HL-60 (cell line): ENCODE measurements around the gene KIAA0040.

Experiments used
- DNase-seq, 2 experiments: peaks; one replicate each; pipeline ENCODE4 v3.0.0-alpha.2; 2010 to 2020; ENCODE audit warnings: low read depth in 1 of 2, low spot score in 1 of 2
- H3K27ac ChIP-seq: fragments of 250-450 bp; sonication (Bioruptor Pico); replicated peaks from 2 replicates; pipeline ENCODE4 v1.5.1; 2020; ENCODE audit warnings: mild to moderate bottlenecking, moderate library complexity
- H3K27me3 ChIP-seq: fragments of 250-450 bp; sonication (Bioruptor Pico); 2 replicates; pipeline ENCODE4 v1.5.1; 2021; ENCODE audit warnings: mild to moderate bottlenecking, moderate library complexity; ENCODE audit not compliant: insufficient read depth, poor library complexity, severe bottlenecking
- H3K4me3 ChIP-seq: replicated peaks from 2 replicates; pipeline ENCODE4 v1.5.1; 2011; ENCODE audit warnings: mild to moderate bottlenecking, control low read depth, low read length; ENCODE audit not compliant: insufficient read depth
- CTCF ChIP-seq: IDR thresholded peaks from one replicate; pipeline ENCODE4 v1.5.1; 2011; ENCODE audit warnings: low read length, control low read depth, inconsistent platforms; ENCODE audit not compliant: insufficient read depth
- GABPA ChIP-seq: IDR thresholded peaks from 2 replicates; pipeline ENCODE4 v1.6.1; 2012; ENCODE audit warnings: low read depth
- POLR2AphosphoS5 ChIP-seq: IDR thresholded peaks from 2 replicates; pipeline ENCODE4 v1.6.1; 2012; ENCODE audit warnings: low read depth
- SPI1 ChIP-seq: IDR thresholded peaks from 2 replicates; pipeline ENCODE4 v1.6.1; 2012; ENCODE audit warnings: low read depth, mild to moderate bottlenecking, borderline replicate concordance
- TF ChIP-seq, protein P1 (sequence below): IDR thresholded peaks from 2 replicates; pipeline ENCODE4 v1.6.1; 2012; ENCODE audit warnings: low read depth; ENCODE audit not compliant: insufficient replicate concordance

KIAA0040 gene

GRCh38 chr1:175220853-175221556, 28.4 kb upstream of the KIAA0040 start:
- Histone ChIP-seq H3K27me3 (no peaks in the 10 kb centered on the region), H3K27ac (no peak overlapping the region), H3K4me3 (no peak overlapping the region)
- no peak for TF ChIP-seq SPI1
- TF ChIP-seq GABPA = no peak
- TF ChIP-seq, protein P1, sequence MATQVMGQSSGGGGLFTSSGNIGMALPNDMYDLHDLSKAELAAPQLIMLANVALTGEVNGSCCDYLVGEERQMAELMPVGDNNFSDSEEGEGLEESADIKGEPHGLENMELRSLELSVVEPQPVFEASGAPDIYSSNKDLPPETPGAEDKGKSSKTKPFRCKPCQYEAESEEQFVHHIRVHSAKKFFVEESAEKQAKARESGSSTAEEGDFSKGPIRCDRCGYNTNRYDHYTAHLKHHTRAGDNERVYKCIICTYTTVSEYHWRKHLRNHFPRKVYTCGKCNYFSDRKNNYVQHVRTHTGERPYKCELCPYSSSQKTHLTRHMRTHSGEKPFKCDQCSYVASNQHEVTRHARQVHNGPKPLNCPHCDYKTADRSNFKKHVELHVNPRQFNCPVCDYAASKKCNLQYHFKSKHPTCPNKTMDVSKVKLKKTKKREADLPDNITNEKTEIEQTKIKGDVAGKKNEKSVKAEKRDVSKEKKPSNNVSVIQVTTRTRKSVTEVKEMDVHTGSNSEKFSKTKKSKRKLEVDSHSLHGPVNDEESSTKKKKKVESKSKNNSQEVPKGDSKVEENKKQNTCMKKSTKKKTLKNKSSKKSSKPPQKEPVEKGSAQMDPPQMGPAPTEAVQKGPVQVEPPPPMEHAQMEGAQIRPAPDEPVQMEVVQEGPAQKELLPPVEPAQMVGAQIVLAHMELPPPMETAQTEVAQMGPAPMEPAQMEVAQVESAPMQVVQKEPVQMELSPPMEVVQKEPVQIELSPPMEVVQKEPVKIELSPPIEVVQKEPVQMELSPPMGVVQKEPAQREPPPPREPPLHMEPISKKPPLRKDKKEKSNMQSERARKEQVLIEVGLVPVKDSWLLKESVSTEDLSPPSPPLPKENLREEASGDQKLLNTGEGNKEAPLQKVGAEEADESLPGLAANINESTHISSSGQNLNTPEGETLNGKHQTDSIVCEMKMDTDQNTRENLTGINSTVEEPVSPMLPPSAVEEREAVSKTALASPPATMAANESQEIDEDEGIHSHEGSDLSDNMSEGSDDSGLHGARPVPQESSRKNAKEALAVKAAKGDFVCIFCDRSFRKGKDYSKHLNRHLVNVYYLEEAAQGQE = no peak
- no peak for TF ChIP-seq POLR2AphosphoS5
- TF ChIP-seq CTCF = no peak
- no peak for DNase-seq

DNA sequence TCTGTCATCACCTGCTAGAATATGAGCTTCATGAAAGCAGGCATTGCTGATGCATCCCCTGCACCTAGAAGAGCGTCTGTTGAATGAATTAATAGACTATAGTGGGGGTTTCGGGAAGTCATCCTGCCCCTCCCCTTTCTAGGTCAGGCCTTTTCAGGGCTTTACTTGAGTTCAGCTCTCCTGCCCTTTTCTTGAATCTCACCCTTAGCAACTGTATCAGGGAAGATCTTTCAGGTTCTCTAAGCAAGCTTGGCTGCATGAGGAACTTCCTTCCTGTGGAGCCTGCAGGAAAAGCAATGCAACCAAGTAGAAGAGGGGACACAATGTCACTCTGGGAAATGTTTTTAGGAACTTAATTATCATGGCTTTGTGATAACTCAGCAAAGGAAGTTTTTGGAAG, 27.2 kb upstream of the KIAA0040 start:
- Histone ChIP-seq H3K27me3 (no peaks in the 10 kb centered on the region), H3K4me3 (no peak overlapping the region), H3K27ac (no peak overlapping the region)
- TF ChIP-seq CTCF (no peak), GABPA (no peak), SPI1 (no peak)
- DNase-seq = no peak

DNA sequence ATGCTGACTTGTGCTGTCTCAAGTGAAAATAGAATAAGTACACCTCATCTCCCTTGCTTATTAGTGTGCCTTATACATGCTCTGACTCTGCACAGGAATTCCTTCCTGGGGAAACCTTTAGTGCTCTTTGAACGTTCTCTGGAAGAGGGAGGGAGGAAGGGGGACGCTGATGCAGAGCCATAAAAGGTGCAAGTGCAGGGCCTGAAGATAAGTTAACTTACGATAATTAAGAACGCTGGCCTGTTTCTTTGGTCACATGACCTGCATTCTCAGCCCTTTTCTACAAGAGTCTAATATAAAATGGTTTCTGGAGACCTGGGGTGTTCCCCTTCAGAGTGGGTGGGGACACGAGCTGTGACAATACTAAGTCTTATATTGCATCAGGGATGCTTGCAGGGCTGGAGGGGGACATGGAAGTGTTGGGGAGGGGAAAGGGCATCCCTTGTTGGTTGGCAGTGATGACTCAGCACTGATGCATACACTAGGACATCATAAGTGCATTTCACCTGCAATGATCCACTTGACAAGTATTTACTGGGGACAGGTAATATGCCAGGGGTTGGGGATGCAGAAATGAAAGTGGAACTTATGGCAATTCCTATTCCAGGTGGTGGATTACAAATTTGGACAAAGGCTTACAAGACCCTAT, 26.3 kb upstream of the KIAA0040 start:
- no peak overlapping the region for H3K4me3 ChIP-seq
- TF ChIP-seq, protein P1 = no peak
- TF ChIP-seq SPI1 (no peak), CTCF (no peak), POLR2AphosphoS5 (no peak), GABPA (no peak)
- no peak overlapping the region for H3K27ac ChIP-seq

More for the DNA sequence above, 26.3 kb upstream of the KIAA0040 start:
- H3K27me3 ChIP-seq = no peaks in the 10 kb centered on the region
- DNase-seq = no peak
